ENCODE measurements around the gene AHNAK. TPM values are rescaled to one million over a fixed set of nuclear protein-coding genes. Genes with fewer than 3 reads are reported as not detected.
"Not testable (repeated sequence)": the region's sequence is repeated elsewhere in the genome, so short reads cannot be mapped to it uniquely, and the experiment has no call there.

AHNAK gene
- total RNA-seq, 4 donors from 2014 or later, result 1,348 to 2,181 (median 1,745) TPM

DNA sequence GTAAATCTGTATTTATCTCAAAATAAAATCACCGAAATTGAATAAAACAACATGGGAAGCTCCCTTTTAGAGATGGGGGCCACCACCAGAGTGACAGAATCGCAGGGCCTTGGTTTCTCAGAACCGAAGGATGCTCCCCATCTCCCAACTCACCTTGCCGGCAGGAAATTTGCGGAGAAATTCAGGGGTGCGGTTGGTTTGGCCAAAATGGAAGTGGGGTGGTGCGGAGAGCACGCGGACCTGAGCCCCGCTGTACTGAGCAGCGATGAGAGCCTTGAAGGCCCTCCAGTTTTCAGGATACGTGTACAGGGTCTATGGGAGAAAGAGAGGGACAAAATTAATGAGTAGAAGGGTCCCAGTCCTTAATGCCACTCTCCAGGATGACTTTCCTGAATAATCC, 25.8 kb upstream of the AHNAK start:
- Histone ChIP-seq H3K4me3 (peak overlapping the region in 1 of 2 donors; percentile 65), H3K27me3 (no peaks in the 10 kb centered on the region), H3K27ac (peak overlapping the region in 3 of 4 donors; percentile 87 to 94 (median 93)), H3K36me3 (peaks cover 0 to 71% of the 10 kb centered on the region in 2 donors), H3K4me1 (peaks cover 0 to 70% (median 21%) of the 10 kb centered on the region in 3 donors), H3K9me3 (no peaks in the 10 kb centered on the region)
- 67 to 75% methylated on average over 10 to 11 of the region's 12 CpGs for WGBS, 2 donors (ENCODE audit: low coverage in 1 of 2)
- TF ChIP-seq EP300 (IDR thresholded peaks at IDR 0.05), result no peak
- TF ChIP-seq, protein P1, sequence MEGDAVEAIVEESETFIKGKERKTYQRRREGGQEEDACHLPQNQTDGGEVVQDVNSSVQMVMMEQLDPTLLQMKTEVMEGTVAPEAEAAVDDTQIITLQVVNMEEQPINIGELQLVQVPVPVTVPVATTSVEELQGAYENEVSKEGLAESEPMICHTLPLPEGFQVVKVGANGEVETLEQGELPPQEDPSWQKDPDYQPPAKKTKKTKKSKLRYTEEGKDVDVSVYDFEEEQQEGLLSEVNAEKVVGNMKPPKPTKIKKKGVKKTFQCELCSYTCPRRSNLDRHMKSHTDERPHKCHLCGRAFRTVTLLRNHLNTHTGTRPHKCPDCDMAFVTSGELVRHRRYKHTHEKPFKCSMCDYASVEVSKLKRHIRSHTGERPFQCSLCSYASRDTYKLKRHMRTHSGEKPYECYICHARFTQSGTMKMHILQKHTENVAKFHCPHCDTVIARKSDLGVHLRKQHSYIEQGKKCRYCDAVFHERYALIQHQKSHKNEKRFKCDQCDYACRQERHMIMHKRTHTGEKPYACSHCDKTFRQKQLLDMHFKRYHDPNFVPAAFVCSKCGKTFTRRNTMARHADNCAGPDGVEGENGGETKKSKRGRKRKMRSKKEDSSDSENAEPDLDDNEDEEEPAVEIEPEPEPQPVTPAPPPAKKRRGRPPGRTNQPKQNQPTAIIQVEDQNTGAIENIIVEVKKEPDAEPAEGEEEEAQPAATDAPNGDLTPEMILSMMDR (IDR thresholded peaks at IDR 0.05), result no peak
- no peak for TF ChIP-seq POLR2AphosphoS5 (IDR thresholded peaks at IDR 0.05)
- TF ChIP-seq POLR2A (IDR thresholded peaks at IDR 0.05), result no peak
- no peak for ATAC-seq

DNA sequence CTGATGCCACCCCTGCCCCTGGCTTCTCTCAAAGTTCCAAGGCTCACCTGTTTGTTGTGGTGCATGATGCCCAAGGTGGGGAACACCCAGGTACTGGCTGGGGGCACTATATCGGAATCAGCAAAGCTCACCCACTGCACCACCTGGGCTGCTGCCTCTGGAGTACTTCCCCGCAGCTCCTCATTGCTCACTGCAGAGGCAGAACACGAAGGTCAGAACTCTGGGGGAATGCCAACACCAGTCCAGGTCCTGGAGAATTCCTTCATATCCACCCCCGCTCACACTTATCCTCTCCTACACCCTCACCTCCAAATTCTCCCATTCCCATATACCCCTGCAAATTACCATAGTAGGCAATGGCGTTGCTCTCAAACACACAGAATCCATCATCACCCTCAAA, 24.9 kb upstream of the AHNAK start:
- H3K4me3 ChIP-seq, H3K9me3 ChIP-seq, ATAC-seq, H3K27me3 ChIP-seq: not testable (repeated sequence)
- H3K36me3 ChIP-seq, result peaks cover 0 to 71% of the 10 kb centered on the region in 2 donors
- 74 to 76% methylated on average over 4 of the region's 5 CpGs for whole genome bisulfite sequencing, 2 donors (ENCODE audit: low coverage in 1 of 2)
- peak overlapping the region in 2 of 4 donors; percentile 93 to 94 for H3K27ac ChIP-seq
- H3K4me1 ChIP-seq, result peaks cover 0 to 66% (median 21%) of the 10 kb centered on the region in 3 donors

DNA sequence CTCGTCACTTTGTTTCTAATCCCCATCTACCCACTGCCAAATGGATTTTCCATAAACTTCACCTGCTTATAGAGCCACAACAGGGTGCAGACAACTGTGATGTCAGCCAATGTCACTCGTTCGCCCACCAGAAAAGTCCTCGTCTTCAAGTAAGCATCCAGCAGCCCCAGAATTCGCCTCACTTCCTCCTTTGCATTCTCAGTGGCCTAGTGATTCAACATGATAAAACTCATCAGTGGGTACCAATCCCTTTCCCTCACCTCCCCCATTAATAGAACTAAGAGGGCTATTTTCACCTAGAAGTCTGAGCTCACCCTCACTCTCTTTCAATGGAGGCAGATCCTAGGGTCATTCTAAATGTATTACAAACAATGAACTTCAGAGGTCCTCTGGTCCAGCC, 24.3 kb upstream of the AHNAK start:
- H3K27me3 ChIP-seq, H3K4me3 ChIP-seq, ATAC-seq, H3K9me3 ChIP-seq: not testable (repeated sequence)
- WGBS, 2 donors (ENCODE audit: low coverage in 1 of 2), result 86 to 92% methylated on average over 5 of the region's 5 CpGs
- H3K36me3 ChIP-seq, result peaks cover 0 to 71% of the 10 kb centered on the region in 2 donors
- peaks cover 0 to 60% (median 21%) of the 10 kb centered on the region in 3 donors for H3K4me1 ChIP-seq
- H3K27ac ChIP-seq, result peak overlapping the region in 2 of 4 donors; percentile 93 to 94

DNA sequence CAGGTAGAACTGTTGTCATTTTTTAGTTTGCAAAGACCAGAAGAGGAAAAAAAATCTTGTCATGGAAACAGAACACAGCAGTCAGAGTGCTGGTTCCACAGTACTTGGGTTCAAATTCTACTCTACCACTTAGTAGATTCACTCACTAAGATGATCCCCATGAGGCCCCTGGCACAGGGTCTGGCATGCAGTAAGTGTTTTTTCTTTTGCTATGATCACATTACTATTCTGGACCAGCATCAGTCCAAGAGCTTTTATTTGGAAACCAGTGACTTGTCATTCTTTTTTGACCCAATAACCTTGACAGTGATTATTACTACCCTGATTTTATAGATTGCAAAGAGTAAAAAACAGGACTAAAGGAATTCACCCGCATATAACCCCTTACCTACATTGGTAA, 23.0 kb upstream of the AHNAK start:
- Histone ChIP-seq H3K9me3 (no peaks in the 10 kb centered on the region), H3K27ac (peak overlapping the region in 2 of 4 donors; percentile 23 to 93), H3K4me1 (peaks cover 0 to 47% (median 8%) of the 10 kb centered on the region in 3 donors), H3K27me3 (no peaks in the 10 kb centered on the region), H3K36me3 (peaks cover 0 to 79% of the 10 kb centered on the region in 2 donors), H3K4me3 (no peak overlapping the region)
- 54 to 89% methylated on average over 1 of the region's 1 CpG for WGBS, 2 donors (ENCODE audit: low coverage in 1 of 2)
- TF ChIP-seq, protein P1 (IDR thresholded peaks at IDR 0.05), result no peak
- no peak for TF ChIP-seq POLR2A (IDR thresholded peaks at IDR 0.05)
- no peak for TF ChIP-seq POLR2AphosphoS5 (IDR thresholded peaks at IDR 0.05)
- TF ChIP-seq EP300 (IDR thresholded peaks at IDR 0.05), result no peak
- no peak for ATAC-seq

DNA sequence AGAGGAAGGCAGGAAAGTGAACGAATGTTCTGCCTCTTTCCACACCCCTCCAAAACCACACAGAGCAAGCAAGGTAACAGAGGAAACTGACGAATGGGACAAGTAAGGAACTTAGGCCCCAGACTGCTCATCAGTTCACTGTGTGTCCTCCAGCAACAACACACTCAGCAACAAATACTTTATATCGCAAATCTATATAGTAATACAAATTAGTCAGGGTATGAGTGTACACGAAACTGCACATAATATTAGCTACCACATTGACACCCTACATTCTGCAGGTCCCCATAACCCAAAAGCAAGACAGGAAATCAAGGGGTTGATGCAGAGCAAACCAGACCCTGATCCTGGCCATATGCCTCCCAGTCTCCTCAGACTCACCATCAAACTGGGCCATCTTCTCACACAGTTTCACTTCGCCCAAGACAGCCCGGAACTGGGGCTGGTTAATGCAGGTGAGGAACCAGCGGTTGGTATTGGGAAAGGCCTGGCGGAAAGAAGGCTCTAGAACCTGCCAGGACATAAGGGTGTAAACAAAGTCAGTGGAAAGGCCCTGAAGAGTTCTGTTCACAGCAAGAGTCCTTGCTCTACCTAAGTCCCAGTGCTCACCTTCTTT, 20.5 kb upstream of the AHNAK start:
- TF ChIP-seq POLR2AphosphoS5 (IDR thresholded peaks at IDR 0.05) (no peak), EP300 (IDR thresholded peaks at IDR 0.05) (no peak), POLR2A (IDR thresholded peaks at IDR 0.05) (no peak)
- TF ChIP-seq, protein P1 (IDR thresholded peaks at IDR 0.05), result no peak
- no peaks in the 10 kb centered on the region for H3K27me3 ChIP-seq
- peaks cover 0 to 42% (median 0%) of the 10 kb centered on the region in 3 donors for H3K4me1 ChIP-seq
- H3K4me3 ChIP-seq, result no peak overlapping the region
- 60 to 75% methylated on average over 2 to 7 of the region's 8 CpGs for WGBS, 2 donors (ENCODE audit: low coverage in 1 of 2)
- ATAC-seq, result no peak
- no peaks in the 10 kb centered on the region for H3K9me3 ChIP-seq
- peaks cover 0 to 100% of the 10 kb centered on the region in 2 donors for H3K36me3 ChIP-seq
- H3K27ac ChIP-seq, result no peak overlapping the region

DNA sequence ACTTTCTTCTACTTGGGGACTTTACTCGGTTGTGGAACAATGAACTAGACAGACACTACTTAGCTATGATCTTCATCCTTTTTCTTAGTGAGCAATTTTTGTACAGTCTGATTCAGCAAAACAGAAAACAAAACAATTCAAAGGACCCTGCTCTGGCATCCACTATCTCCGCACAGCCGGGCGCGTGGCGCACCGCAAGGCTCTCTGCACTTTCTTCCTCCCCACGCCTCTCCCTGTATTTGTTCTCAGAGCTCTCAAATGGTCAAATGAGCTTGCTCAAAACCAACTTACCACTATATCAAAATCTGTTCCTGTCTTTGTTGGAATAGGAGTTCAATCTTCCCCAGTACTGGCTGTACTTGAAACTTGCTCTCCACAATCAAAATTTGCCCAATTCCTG, 19.6 kb upstream of the AHNAK start:
- WGBS, 2 donors (ENCODE audit: low coverage in 1 of 2), result 88 to 95% methylated on average over 8 of the region's 8 CpGs
- peaks cover 0 to 42% (median under 1%) of the 10 kb centered on the region in 3 donors for H3K4me1 ChIP-seq
- no peak overlapping the region for H3K4me3 ChIP-seq
- H3K9me3 ChIP-seq, result no peaks in the 10 kb centered on the region
- H3K27me3 ChIP-seq, result no peaks in the 10 kb centered on the region
- TF ChIP-seq EP300 (IDR thresholded peaks at IDR 0.05), result no peak
- no peak for TF ChIP-seq POLR2AphosphoS5 (IDR thresholded peaks at IDR 0.05)
- TF ChIP-seq, protein P1 (IDR thresholded peaks at IDR 0.05), result no peak
- no peak for TF ChIP-seq POLR2A (IDR thresholded peaks at IDR 0.05)
- H3K36me3 ChIP-seq, result peaks cover 0 to 98% of the 10 kb centered on the region in 2 donors
- no peak for ATAC-seq
- H3K27ac ChIP-seq, result peak overlapping the region in 1 of 4 donors; percentile 35

All from gastroesophageal sphincter (tissue), 4 donors.